B cell (primary cell): ENCODE measurements around the gene ARRDC3. TPM values are rescaled to one million over a fixed set of nuclear protein-coding genes. Genes with fewer than 3 reads are reported as not detected.

ENCODE experiments used
- ATAC-seq: fragments of 200-7000 bp; cut with Tn5 transposase; one replicate; pipeline ENCODE4 v1.10.0; 2021; ENCODE audit warnings: low read depth, mild to moderate bottlenecking, moderate number of reproducible peaks, moderate library complexity
- CTCF ChIA-PET: fragments of 350-600 bp; sonication (Branson Sonifier 250); formaldehyde crosslinking; loops from one replicate; lab custom pipeline; 2021; ENCODE audit warnings: antibody characterized with exemption, inconsistent platforms; lab: Charles Lee
- POLR2A ChIA-PET: fragments of 350-600 bp; sonication (Branson Sonifier 250); formaldehyde crosslinking; loops from one replicate; lab custom pipeline; 2021; ENCODE audit warnings: antibody characterized with exemption; lab: Charles Lee
- DNase-seq: peaks from one replicate; pipeline ENCODE4 v3.0.0; 2013
- H2AFZ ChIP-seq: 2 replicates; pipeline ENCODE4 v1.6.1; 2012; ENCODE audit warnings: mild to moderate bottlenecking, low read depth, low read length; ENCODE audit not compliant: insufficient read depth, poor library complexity, severe bottlenecking
- H3K27ac ChIP-seq, 2 donors: 1 replicate in 1 of 2; 2 replicates in 1 of 2; pipeline ENCODE4 v1.5.1; 2012 to 2013; ENCODE audit warnings: low read length in 2 of 2, mild to moderate bottlenecking in 2 of 2, moderate library complexity in 1 of 2
- H3K27me3 ChIP-seq, 4 experiments: fragments of 200-600 bp in 1 of 4; sonication (generic) in 1 of 4; replicated peaks in 1 of 4; 1 replicate in 2 of 4; 2 replicates in 2 of 4; pipeline versions ENCODE4 v1.6.1 to v1.7.0; 2013 to 2016; ENCODE audit warnings: low read length in 3 of 4, mild to moderate bottlenecking in 2 of 4, mixed read lengths in 1 of 4, moderate library complexity in 1 of 4; ENCODE audit not compliant: insufficient read depth in 4 of 4, control insufficient read depth in 3 of 4; ENCODE audit errors: control extremely low read depth in 1 of 4
- H3K36me3 ChIP-seq, 2 experiments: replicated peaks in 1 of 2; 1 replicate in 1 of 2; 2 replicates in 1 of 2; pipeline versions ENCODE4 v1.6.1 to v1.7.1; 2013; ENCODE audit warnings: low read length in 1 of 2; ENCODE audit not compliant: insufficient read depth in 2 of 2, control insufficient read depth in 1 of 2; ENCODE audit errors: control extremely low read depth in 1 of 2, extremely low read depth in 1 of 2
- H3K4me1 ChIP-seq, 2 donors: fragments of 200-600 bp in 1 of 2; sonication (generic) in 1 of 2; 1 replicate in 1 of 2; 2 replicates in 1 of 2; pipeline versions ENCODE4 v1.5.1 to v1.6.1; 2013 to 2017; ENCODE audit warnings: low read length in 2 of 2; ENCODE audit not compliant: control insufficient read depth in 2 of 2, insufficient read depth in 2 of 2
- H3K4me2 ChIP-seq: replicated peaks from 2 replicates; pipeline ENCODE3; 2012; ENCODE audit warnings: mild to moderate bottlenecking, low read depth, low read length; ENCODE audit not compliant: poor library complexity, severe bottlenecking
- H3K4me3 ChIP-seq, 5 experiments: fragments of 200-600 bp in 1 of 5; sonication (generic) in 1 of 5; 1 replicate in 3 of 5; 2 replicates in 2 of 5; pipeline versions ENCODE4 v1.5.1 to v1.7.0; 2011 to 2016; ENCODE audit warnings: low read length in 4 of 5, mild to moderate bottlenecking in 4 of 5, low read depth in 2 of 5, control low read depth in 1 of 5, moderate library complexity in 1 of 5; ENCODE audit not compliant: insufficient read depth in 1 of 5; ENCODE audit errors: control extremely low read depth in 1 of 5, extremely low read depth in 1 of 5
- H3K79me2 ChIP-seq: fragments of 200-600 bp; sonication (generic); one replicate; pipeline ENCODE4 v1.6.0; 2016; ENCODE audit warnings: low read length; ENCODE audit not compliant: control insufficient read depth, insufficient read depth
- H3K9ac ChIP-seq: fragments of 200-600 bp; sonication (generic); 2 replicates; pipeline ENCODE4 v1.6.1; 2017; ENCODE audit warnings: mild to moderate bottlenecking, low read length, moderate library complexity
- H3K9me3 ChIP-seq, 3 donors: one replicate each; pipeline versions ENCODE4 v1.6.1 to v1.7.1; 2013; ENCODE audit warnings: low read length in 2 of 3; ENCODE audit not compliant: control insufficient read depth in 2 of 3, insufficient read depth in 1 of 3; ENCODE audit errors: control extremely low read depth in 1 of 3
- H4K20me1 ChIP-seq: 2 replicates; pipeline ENCODE4 v1.6.0; 2012; ENCODE audit warnings: mild to moderate bottlenecking, low read length; ENCODE audit not compliant: insufficient read depth, control insufficient read depth, poor library complexity, severe bottlenecking
- H3K27ac Mint-ChIP-seq: one replicate; pipeline ENCODE4 v1.8.0; 2021; ENCODE audit warnings: mixed read lengths
- H3K27me3 Mint-ChIP-seq: one replicate; pipeline ENCODE4 v1.8.0; 2021; ENCODE audit warnings: mixed read lengths
- H3K4me1 Mint-ChIP-seq: one replicate; pipeline ENCODE4 v1.8.0; 2021; ENCODE audit warnings: mixed read lengths
- H3K4me3 Mint-ChIP-seq: one replicate; pipeline ENCODE4 v1.8.0; 2021; ENCODE audit warnings: mixed read lengths
- H3K9me3 Mint-ChIP-seq: one replicate; pipeline ENCODE4 v1.8.0; 2022; ENCODE audit warnings: mixed read lengths; ENCODE audit not compliant: insufficient read depth
- CTCF ChIP-seq: fragments of 200-600 bp; IDR thresholded peaks from one replicate; pipeline ENCODE4 v1.8.0; 2022; ENCODE audit warnings: antibody characterized with exemption, mild to moderate bottlenecking
- EZH2 ChIP-seq: IDR thresholded peaks from 2 replicates; pipeline ENCODE4 v1.6.1; 2012; ENCODE audit warnings: borderline replicate concordance, low read depth, mild to moderate bottlenecking, moderate library complexity, low read length; ENCODE audit not compliant: insufficient read depth, poor library complexity, severe bottlenecking
- WGBS: methylation state at CpG from one replicate; pipeline ENCODE4 v1.1.5; 2013; ENCODE audit warnings: missing lambda C conversion rate; ENCODE audit not compliant: insufficient coverage; 5-methylcytosine and 5-hydroxymethylcytosine counted together
- intact Hi-C: fragments of 100-400 bp; cut with micrococcal nuclease; formaldehyde crosslinking; loops from one replicate; pipeline ENCODE4 v1.10.0; 2022
- polyA plus RNA-seq: library from polyadenylated mRNA; depleted of rRNA; stranded (reverse); fragments of >200 nt; gene quantifications from 2 replicates; pipeline ENCODE4 v1.2.3, GENCODE V29; 2012
- total RNA-seq, 2 donors: library from RNA; stranded (reverse); fragments of 120-200 nt in 1 of 2; gene quantifications; 1 replicate in 1 of 2; 2 replicates in 1 of 2; pipeline versions ENCODE4 v1.2.3 to v1.2.4, GENCODE V29; 2013 to 2022

Gene ARRDC3
- total and polyA plus RNA-seq, 2 donors (not counting 1 experiment from before 2014, with no cell fraction given) = 52.9 to 84.9 TPM

GRCh38 chr5:91384671-91385430 lies 1.7 kb upstream of the ARRDC3 start:
- Histone ChIP-seq H3K36me3 (no peaks in the 10 kb centered on the region), H3K4me2 (peak overlapping the region; percentile 87), H3K4me3 (peak overlapping the region in 1 of 5 experiments; percentile 98), H2AFZ (no peak overlapping the region), H3K9me3 (no peaks in the 10 kb centered on the region), H3K9ac (no peak overlapping the region), H3K27ac (peak overlapping the region; percentile 99 to 100), H3K27me3 (no peaks in the 10 kb centered on the region), H4K20me1 (no peaks in the 10 kb centered on the region), H3K79me2 (peaks cover 21% of the 10 kb centered on the region), H3K4me1 (peaks cover 12% of the 10 kb centered on the region in 2 donors)
- CTCF ChIA-PET = interaction anchor here (0.7 to 9.3 kb wide), 51 partner anchors 9 to 912 kb away, joined by 3 to 195 read pairs (median 5); no protein-coding TSS in a partner anchor
- DNase-seq (peak; percentile 88), ATAC-seq (no peak)
- no CpG with 5 or more reads among the region's 6 CpGs for WGBS
- Mint-ChIP-seq H3K4me1 (peaks cover 16% of the 10 kb centered on the region), H3K4me3 (peak overlapping the region; percentile 88), H3K9me3 (no peaks in the 10 kb centered on the region), H3K27me3 (no peaks in the 10 kb centered on the region), H3K27ac (peak overlapping the region; percentile 99)
- intact Hi-C loops = loop anchor here (1.0 to 2.0 kb wide), 4 partner anchors 34 to 856 kb away; partner anchors contain the start of gene LYSMD3
- POLR2A ChIA-PET = interaction anchor here (0.6 to 3.0 kb wide), 4 partner anchors 9 to 291 kb away, joined by 3 to 15 read pairs (median 6); no protein-coding TSS in a partner anchor
- TF ChIP-seq CTCF (peak; percentile 100), EZH2 (no peak)

GRCh38 chr5:91383956-91384300 lies 811 bp upstream of the ARRDC3 start:
- no peak for TF ChIP-seq EZH2
- TF ChIP-seq CTCF = no peak
- H2AFZ ChIP-seq = peak overlapping the region; percentile 81

More at GRCh38 chr5:91383956-91384300, 811 bp upstream of the ARRDC3 start:
- no peaks in the 10 kb centered on the region for H3K27me3 ChIP-seq
- peak overlapping the region; percentile 99 for H3K9ac ChIP-seq
- ChIA-PET POLR2A (interaction anchor here (0.6 to 3.0 kb wide), 6 partner anchors 72 to 975 kb away, joined by 3 to 15 read pairs (median 8); partner anchors contain the start of genes CETN3 and LYSMD3), CTCF (interaction anchor here (0.7 to 9.3 kb wide), 24 partner anchors 9 to 517 kb away, joined by 3 to 195 read pairs (median 10); no protein-coding TSS in a partner anchor)
- H3K4me3 ChIP-seq = peak overlapping the region; percentile 76 to 98 (median 98)
- H3K4me2 ChIP-seq = peak overlapping the region; percentile 87
- H3K36me3 ChIP-seq = no peaks in the 10 kb centered on the region
- peaks cover 29% of the 10 kb centered on the region for H3K79me2 ChIP-seq
- H3K4me1 Mint-ChIP-seq = peaks cover 21% of the 10 kb centered on the region
- H3K27ac Mint-ChIP-seq = peak overlapping the region; percentile 99
- peak overlapping the region; percentile 88 for H3K4me3 Mint-ChIP-seq
- DNase-seq (no peak), ATAC-seq (no peak)
- no peaks in the 10 kb centered on the region for H3K9me3 ChIP-seq
- intact Hi-C loops = loop anchor here (1.0 to 2.0 kb wide), 3 partner anchors 35 to 855 kb away; partner anchors contain the start of gene LYSMD3
- no peaks in the 10 kb centered on the region for H3K27me3 Mint-ChIP-seq
- WGBS = no CpG with 5 or more reads among the region's 7 CpGs
- H3K9me3 Mint-ChIP-seq = no peaks in the 10 kb centered on the region
- no peaks in the 10 kb centered on the region for H4K20me1 ChIP-seq
- peaks cover 12 to 14% of the 10 kb centered on the region in 2 donors for H3K4me1 ChIP-seq
- H3K27ac ChIP-seq = peak overlapping the region; percentile 99 to 100
